Esophagus muscularis mucosa (tissue), 4 donors: ENCODE data around the gene KREMEN2. TPM values are rescaled to one million over a fixed set of nuclear protein-coding genes. Genes with fewer than 3 reads are reported as not detected.

Source experiments
- DNase-seq: peaks from one replicate; pipeline ENCODE4 v3.0.0-alpha.2; 2017; ENCODE audit errors: extremely low spot score
- H3K27ac ChIP-seq, 4 donors: fragments of 200-600 bp; sonication (generic); replicated peaks in 1 of 4; 1 replicate in 3 of 4; 2 replicates in 1 of 4; pipeline ENCODE4 v1.5.1; 2016 to 2019; ENCODE audit warnings: mild to moderate bottlenecking in 1 of 4
- H3K27me3 ChIP-seq, 4 donors: fragments of 200-600 bp; sonication (generic); one replicate each; pipeline versions ENCODE4 v1.5.1 to v1.6.0; 2016 to 2019
- H3K36me3 ChIP-seq, 4 donors: fragments of 200-600 bp; sonication (generic); one replicate each; pipeline ENCODE4 v1.5.1; 2016 to 2019
- H3K4me1 ChIP-seq, 4 donors: fragments of 200-600 bp; sonication (generic); one replicate each; pipeline ENCODE4 v1.5.1; 2016 to 2019
- H3K4me3 ChIP-seq, 4 donors: fragments of 200-600 bp; sonication (generic); 1 replicate in 2 of 4; 2 replicates in 2 of 4; pipeline ENCODE4 v1.5.1; 2016 to 2019; ENCODE audit warnings: mild to moderate bottlenecking in 4 of 4, moderate library complexity in 1 of 4
- H3K9me3 ChIP-seq, 4 donors: fragments of 200-600 bp; sonication (generic); 1 replicate in 3 of 4; 2 replicates in 1 of 4; pipeline ENCODE4 v1.5.1; 2016 to 2019
- EP300 ChIP-seq: sonication (generic); formaldehyde crosslinking; IDR thresholded peaks from one replicate; pipeline ENCODE4 v1.6.1; 2017; ENCODE audit warnings: antibody characterized with exemption
- POLR2A ChIP-seq: fragments of 450-650 bp; IDR thresholded peaks from one replicate; pipeline ENCODE4 v1.6.1; 2017; ENCODE audit warnings: antibody characterized with exemption, moderate library complexity, mild to moderate bottlenecking, low read depth
- POLR2AphosphoS5 ChIP-seq, 2 donors: sonication (generic); formaldehyde crosslinking; IDR thresholded peaks; one replicate each; pipeline ENCODE4 v1.6.1; 2017; ENCODE audit warnings: antibody characterized with exemption in 2 of 2
- WGBS: methylation state at CpG from one replicate; pipeline ENCODE4 v1.1.5; 2018; 5-methylcytosine and 5-hydroxymethylcytosine counted together
- intact Hi-C: fragments of 100-400 bp; cut with DNase I; formaldehyde crosslinking; loops from one replicate; pipeline ENCODE4 v1.15.1; 2023
- total RNA-seq, 4 donors: library from RNA; depleted of rRNA; stranded (reverse); fragments of >200 nt; gene quantifications; one replicate each; pipeline versions ENCODE4 v1.1.0 to v1.2.1, GENCODE V29; 2016
- TF ChIP-seq, protein P1 (sequence below), 3 experiments: fragments of 200-600 bp in 2 of 3; fragments of 450-650 bp in 1 of 3; sonication (generic) in 2 of 3; IDR thresholded peaks; one replicate each; pipeline ENCODE4 v1.5.1; 2017 to 2019; ENCODE audit warnings: antibody characterized with exemption in 3 of 3, mild to moderate bottlenecking in 2 of 3, moderate library complexity in 1 of 3

The KREMEN2 gene
- total RNA-seq, 4 donors from 2014 or later, result 0.13 TPM; not detected in 3

DNA sequence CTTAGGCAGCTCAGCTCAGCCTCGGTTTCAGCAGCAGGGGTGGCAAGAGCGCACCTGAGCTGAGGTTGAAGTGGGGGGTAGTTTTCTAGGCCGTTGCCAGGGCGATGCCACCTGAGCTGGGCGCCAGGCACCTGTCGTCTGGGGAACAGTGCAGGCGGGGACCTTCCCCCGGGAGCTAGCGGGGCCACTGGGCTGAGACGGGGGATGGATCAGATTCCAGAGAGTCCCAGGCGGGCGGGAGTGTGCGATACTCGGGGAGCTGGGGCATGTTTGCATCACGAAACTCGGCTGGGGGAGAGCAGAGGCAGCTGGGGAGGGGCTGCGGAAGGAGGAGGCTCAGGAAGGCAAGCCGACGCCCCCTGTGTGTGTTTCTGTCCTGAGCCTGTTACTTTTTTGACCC, 48.2 kb downstream of the KREMEN2 start:
- no peak overlapping the region for H3K4me3 ChIP-seq
- H3K9me3 ChIP-seq, result no peaks in the 10 kb centered on the region
- H3K27me3 ChIP-seq, result peaks cover 0 to 85% (median 24%) of the 10 kb centered on the region in 4 donors
- H3K36me3 ChIP-seq, result no peaks in the 10 kb centered on the region
- H3K27ac ChIP-seq, result no peak overlapping the region
- intact Hi-C loops, result no loop called here
- WGBS, result 23% methylated on average over 13 of the region's 19 CpGs
- H3K4me1 ChIP-seq, result peaks cover 0 to 4% (median 0%) of the 10 kb centered on the region in 4 donors
- no peak for DNase-seq
- no peak for TF ChIP-seq EP300

DNA sequence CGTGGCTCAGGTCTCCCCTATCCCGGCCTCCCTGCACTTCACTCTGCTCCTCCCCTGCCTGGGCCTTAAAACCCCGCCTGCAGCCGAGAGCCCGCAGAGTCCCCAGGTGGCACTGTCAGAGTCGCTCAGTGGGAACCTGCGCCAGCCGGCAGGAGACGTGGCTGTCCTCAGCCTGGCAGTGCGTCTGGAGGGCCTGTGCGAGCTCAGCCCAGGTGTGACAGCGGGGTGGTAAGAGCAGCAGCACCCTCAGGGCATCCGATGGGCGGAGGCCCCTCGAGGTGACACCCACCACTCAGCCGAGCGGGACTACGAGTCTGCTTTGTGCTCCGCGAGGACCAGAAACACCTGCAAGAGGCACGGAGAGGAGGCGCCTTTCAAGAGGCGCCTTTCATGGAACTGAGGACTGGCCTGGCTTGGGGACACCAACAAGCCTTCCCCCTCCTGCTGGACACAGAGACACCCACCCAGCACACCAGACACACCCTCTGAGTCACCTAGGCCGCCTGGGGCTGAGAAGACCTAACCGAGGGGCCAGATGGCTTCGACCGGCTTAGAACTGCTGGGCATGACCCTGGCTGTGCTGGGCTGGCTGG, 48.8 kb downstream of the KREMEN2 start, which contains the start of gene CLDN9:
Gene CLDN9 (plus strand): TSS at position 96 of the 593 bp plus-strand sequence. CDS start 440 bp downstream, at position 536.
- no peak within 1 kb of the TSS for H3K27ac ChIP-seq
- no peak for DNase-seq
- H3K4me1 ChIP-seq, result peaks cover 1 to 7% (median 4%) of the 10 kb centered on the region in 4 donors
- no peaks in the 10 kb centered on the region for H3K36me3 ChIP-seq
- TF ChIP-seq POLR2AphosphoS5 (IDR thresholded peaks at IDR 0.05), result no peak
- TF ChIP-seq POLR2A, result no peak
- TF ChIP-seq, protein P1, sequence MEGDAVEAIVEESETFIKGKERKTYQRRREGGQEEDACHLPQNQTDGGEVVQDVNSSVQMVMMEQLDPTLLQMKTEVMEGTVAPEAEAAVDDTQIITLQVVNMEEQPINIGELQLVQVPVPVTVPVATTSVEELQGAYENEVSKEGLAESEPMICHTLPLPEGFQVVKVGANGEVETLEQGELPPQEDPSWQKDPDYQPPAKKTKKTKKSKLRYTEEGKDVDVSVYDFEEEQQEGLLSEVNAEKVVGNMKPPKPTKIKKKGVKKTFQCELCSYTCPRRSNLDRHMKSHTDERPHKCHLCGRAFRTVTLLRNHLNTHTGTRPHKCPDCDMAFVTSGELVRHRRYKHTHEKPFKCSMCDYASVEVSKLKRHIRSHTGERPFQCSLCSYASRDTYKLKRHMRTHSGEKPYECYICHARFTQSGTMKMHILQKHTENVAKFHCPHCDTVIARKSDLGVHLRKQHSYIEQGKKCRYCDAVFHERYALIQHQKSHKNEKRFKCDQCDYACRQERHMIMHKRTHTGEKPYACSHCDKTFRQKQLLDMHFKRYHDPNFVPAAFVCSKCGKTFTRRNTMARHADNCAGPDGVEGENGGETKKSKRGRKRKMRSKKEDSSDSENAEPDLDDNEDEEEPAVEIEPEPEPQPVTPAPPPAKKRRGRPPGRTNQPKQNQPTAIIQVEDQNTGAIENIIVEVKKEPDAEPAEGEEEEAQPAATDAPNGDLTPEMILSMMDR (IDR thresholded peaks at IDR 0.05), result no peak
- no peak for TF ChIP-seq EP300
- intact Hi-C loops, result no loop called here
- peaks cover 0 to 85% (median 31%) of the 10 kb centered on the region in 4 donors for H3K27me3 ChIP-seq
- H3K9me3 ChIP-seq, result no peaks in the 10 kb centered on the region
- WGBS, result 57% methylated on average over 18 of the region's 27 CpGs
- no peak within 1 kb of the TSS for H3K4me3 ChIP-seq

DNA sequence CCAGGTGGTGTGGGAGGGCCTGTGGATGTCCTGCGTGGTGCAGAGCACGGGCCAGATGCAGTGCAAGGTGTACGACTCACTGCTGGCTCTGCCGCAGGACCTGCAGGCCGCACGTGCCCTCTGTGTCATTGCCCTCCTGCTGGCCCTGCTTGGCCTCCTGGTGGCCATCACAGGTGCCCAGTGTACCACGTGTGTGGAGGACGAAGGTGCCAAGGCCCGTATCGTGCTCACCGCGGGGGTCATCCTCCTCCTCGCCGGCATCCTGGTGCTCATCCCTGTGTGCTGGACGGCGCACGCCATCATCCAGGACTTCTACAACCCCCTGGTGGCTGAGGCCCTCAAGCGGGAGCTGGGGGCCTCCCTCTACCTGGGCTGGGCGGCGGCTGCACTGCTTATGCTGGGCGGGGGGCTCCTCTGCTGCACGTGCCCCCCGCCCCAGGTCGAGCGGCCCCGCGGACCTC, 49.4 kb downstream of the KREMEN2 start:
- Histone ChIP-seq H3K4me3 (no peak overlapping the region), H3K4me1 (peaks cover 4 to 10% (median 9%) of the 10 kb centered on the region in 4 donors), H3K27ac (no peak overlapping the region), H3K27me3 (peaks cover 0 to 85% (median 35%) of the 10 kb centered on the region in 4 donors), H3K9me3 (no peaks in the 10 kb centered on the region), H3K36me3 (no peaks in the 10 kb centered on the region)
- TF ChIP-seq, protein P1 (IDR thresholded peaks at IDR 0.05), result no peak
- TF ChIP-seq EP300 (no peak), POLR2A (no peak), POLR2AphosphoS5 (IDR thresholded peaks at IDR 0.05) (no peak)
- intact Hi-C loops, result no loop called here
- 54% methylated on average over 13 of the region's 27 CpGs for WGBS
- DNase-seq, result no peak

DNA sequence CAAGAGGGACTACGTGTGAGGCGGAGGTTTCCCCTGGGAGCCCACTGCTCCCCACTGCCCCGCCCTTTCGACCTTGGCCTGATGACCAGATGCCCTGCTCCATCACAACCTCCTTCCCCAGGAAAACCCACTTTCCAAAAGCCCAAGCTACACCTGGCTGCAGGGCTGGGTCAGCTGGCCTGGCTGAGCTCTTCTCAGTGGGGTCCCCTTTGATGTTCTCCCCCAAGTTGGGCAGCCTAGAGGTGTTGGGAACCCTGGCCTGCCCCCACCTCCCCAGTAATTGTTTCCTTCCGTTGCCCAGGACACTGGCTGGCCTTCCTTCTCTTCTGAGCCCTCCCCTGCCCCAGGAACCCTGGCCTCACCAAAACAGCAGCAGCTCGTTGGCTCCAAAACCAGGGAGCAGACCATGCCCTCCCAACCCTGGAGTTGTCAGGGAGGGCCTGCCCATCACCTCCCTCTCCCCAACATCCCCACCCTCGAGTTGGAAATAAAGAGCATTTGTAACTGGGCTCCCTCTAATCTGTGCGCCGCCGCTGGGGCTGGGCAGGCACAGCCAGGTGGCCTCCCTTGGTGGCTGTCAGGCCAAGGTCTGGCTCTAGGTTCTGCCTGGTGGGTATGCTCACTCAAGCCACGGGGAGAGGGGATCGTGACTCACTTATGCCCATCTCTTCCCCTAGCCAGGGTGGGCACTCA, 50.1 kb downstream of the KREMEN2 start:
- intact Hi-C loops, result no loop called here
- Histone ChIP-seq H3K4me3 (no peak overlapping the region), H3K27me3 (peaks cover 0 to 85% (median 36%) of the 10 kb centered on the region in 4 donors), H3K9me3 (no peaks in the 10 kb centered on the region), H3K4me1 (peaks cover 4 to 10% (median 9%) of the 10 kb centered on the region in 4 donors), H3K36me3 (no peaks in the 10 kb centered on the region), H3K27ac (no peak overlapping the region)
- WGBS, result 57% methylated on average over 6 of the region's 12 CpGs
- TF ChIP-seq, protein P1 (IDR thresholded peaks at IDR 0.05), result no peak
- TF ChIP-seq POLR2AphosphoS5 (IDR thresholded peaks at IDR 0.05) (no peak), POLR2A (no peak), EP300 (no peak)
- DNase-seq, result no peak

DNA sequence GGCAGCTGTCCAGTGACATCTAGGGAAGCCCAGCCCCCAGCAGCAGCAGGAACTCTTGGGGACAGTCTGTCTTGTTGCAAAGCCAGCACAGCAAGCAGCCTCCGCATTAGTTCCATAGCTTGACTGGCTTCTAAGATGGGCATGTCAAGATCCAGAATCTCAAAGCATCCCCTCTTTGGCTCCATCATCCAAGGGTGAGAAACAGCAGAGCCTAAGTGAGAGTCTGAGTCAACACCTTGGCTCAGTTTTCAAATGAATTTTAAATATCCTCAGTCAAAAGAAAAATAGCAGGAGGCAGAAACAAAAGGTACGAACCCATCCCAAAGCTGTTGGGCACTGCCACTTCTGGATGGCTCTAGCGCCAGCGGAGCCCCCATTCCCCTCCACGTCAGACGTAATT, 50.9 kb downstream of the KREMEN2 start:
- H3K27me3 ChIP-seq, result peaks cover 0 to 79% (median 36%) of the 10 kb centered on the region in 4 donors
- no peak overlapping the region for H3K27ac ChIP-seq
- WGBS, result 72% methylated on average over 6 of the region's 6 CpGs
- DNase-seq, result no peak
- H3K36me3 ChIP-seq, result no peaks in the 10 kb centered on the region
- no peak overlapping the region for H3K4me3 ChIP-seq
- intact Hi-C loops, result no loop called here
- peaks cover 11 to 18% (median 15%) of the 10 kb centered on the region in 4 donors for H3K4me1 ChIP-seq
- H3K9me3 ChIP-seq, result no peaks in the 10 kb centered on the region
- no peak for TF ChIP-seq POLR2AphosphoS5 (IDR thresholded peaks at IDR 0.05)
- TF ChIP-seq, protein P1 (IDR thresholded peaks at IDR 0.05), result no peak
- TF ChIP-seq EP300, result no peak
- TF ChIP-seq POLR2A, result no peak
